Right kidney (tissue), 9 donors: ENCODE results near the gene GSDMA.

Experiments used
- DNase-seq: peaks from one replicate; pipeline ENCODE4 v3.0.0-alpha.2; 2016
- long read RNA-seq, 8 donors: transcript quantifications; one replicate each; lab custom pipeline, GENCODE V29; 2026

Gene GSDMA
- long read RNA-seq, donor 1 = 0 reads
- long read RNA-seq, donor 2 = 0 reads
- long read RNA-seq, donor 3 = 0 reads
- long read RNA-seq, donor 4 = 0 reads
- long read RNA-seq, donor 5 = 0 reads
- long read RNA-seq, donor 6 = 0 reads
- long read RNA-seq, donor 7 = 0 reads
- long read RNA-seq, donor 8, partial matches to known transcripts = 0 of 1 reads
- long read RNA-seq, donor 8, other reads (novel, unspliced or antisense) = 0 of 1 reads

GRCh38 chr17:39962642-39963220, at the start of gene GSDMA:
Gene GSDMA, plus strand, starts transcription at chr17:39963004. Its CDS starts 2,684 bp downstream, at chr17:39965688.
- DNase-seq = no peak

- no peak for DNase-seq
Observed at GRCh38 chr17:39913989-39914388, 48.8 kb upstream of the GSDMA start.

GRCh38 chr17:39915559-39915958, 47.2 kb upstream of the GSDMA start:
- no peak for DNase-seq

- DNase-seq = no peak
Observed at GRCh38 chr17:39916918-39917317, 45.9 kb upstream of the GSDMA start.

- DNase-seq = no peak
Observed at GRCh38 chr17:39919087-39919683, 43.6 kb upstream of the GSDMA start.

- no peak for DNase-seq
Observed at GRCh38 chr17:39920218-39921210, 42.3 kb upstream of the GSDMA start.

- DNase-seq = no peak
Observed at GRCh38 chr17:39921323-39921722, 41.5 kb upstream of the GSDMA start.

GRCh38 chr17:39922006-39922405, 40.8 kb upstream of the GSDMA start:
- no peak for DNase-seq

- DNase-seq = no peak
Observed at GRCh38 chr17:39923230-39923629, 39.6 kb upstream of the GSDMA start.

- no peak for DNase-seq
Observed at GRCh38 chr17:39923836-39924690, 38.7 kb upstream of the GSDMA start.

GRCh38 chr17:39924691-39925055, 38.1 kb upstream of the GSDMA start:
- no peak for DNase-seq

GRCh38 chr17:39925282-39926134, 37.3 kb upstream of the GSDMA start:
- no peak for DNase-seq

GRCh38 chr17:39926135-39926587, 36.6 kb upstream of the GSDMA start:
- DNase-seq = no peak

- peak; percentile 68 for DNase-seq
Observed at GRCh38 chr17:39926588-39927100, 36.2 kb upstream of the GSDMA start.

- peak; percentile 94 for DNase-seq
Observed at GRCh38 chr17:39927101-39927928, 35.5 kb upstream of the GSDMA start, which contains the start of the genes LRRC3C and ORMDL3. Gene LRRC3C, plus strand, starts transcription at chr17:39927732. Its CDS starts 13,792 bp downstream, at chr17:39941524. Gene ORMDL3, minus strand, starts transcription at chr17:39927601. Its CDS starts 3,398 bp downstream, at chr17:39924203.

- no peak for DNase-seq
Observed at GRCh38 chr17:39927929-39928857, 34.6 kb upstream of the GSDMA start.

GRCh38 chr17:39928858-39929645, 33.8 kb upstream of the GSDMA start:
- DNase-seq = no peak
